MM.1S (cell line): ENCODE measurements around the gene VAC14.

Experiments
- CTCF ChIP-seq: fragments of 300-600 bp; sonication (generic); IDR thresholded peaks from 2 replicates; pipeline ENCODE4 v1.5.1; 2016; ENCODE audit warnings: antibody characterized with exemption, low read length, mixed read lengths
- EZH2 ChIP-seq: fragments of 300-600 bp; sonication (generic); optimal IDR thresholded peaks from 2 replicates; pipeline ENCODE3; 2017; ENCODE audit warnings: low read depth, mild to moderate bottlenecking, antibody characterized with exemption, low read length, mixed read lengths

GRCh38 chr16:70788668-70789594 lies 12.0 kb downstream of the VAC14 start:
- TF ChIP-seq CTCF (no peak), EZH2 (no peak)
